Medulla oblongata (tissue), 1 donor: ENCODE results near the gene SEPTIN2.
"Not testable (repeated sequence)": the region's sequence is repeated elsewhere in the genome, so short reads cannot be mapped to it uniquely, and the experiment has no call there.

Experiments
- DNase-seq: peaks from one replicate; pipeline ENCODE4 v3.0.0-alpha.2; 2015; ENCODE audit errors: extremely low spot score

Gene SEPTIN2

GRCh38 chr2:241350878-241351639 lies 35.3 kb downstream of the SEPTIN2 start:
- DNase-seq, result no peak

GRCh38 chr2:241351640-241352031 lies 35.9 kb downstream of the SEPTIN2 start:
- no peak for DNase-seq

GRCh38 chr2:241352227-241352626 lies 36.5 kb downstream of the SEPTIN2 start:
- DNase-seq, result no peak

GRCh38 chr2:241354668-241355658 lies 39.2 kb downstream of the SEPTIN2 start:
- peak; percentile 35 for DNase-seq

- peak; percentile 99 for DNase-seq
Measured at GRCh38 chr2:241355983-241356870, 40.5 kb downstream of the SEPTIN2 start, which contains the start of gene FARP2. FARP2 (plus strand) TSS chr2:241356285; CDS start chr2:241373108, 16,823 bp downstream.

GRCh38 chr2:241356871-241357260 lies 41.1 kb downstream of the SEPTIN2 start:
- DNase-seq, result no peak

- no peak for DNase-seq
Measured at GRCh38 chr2:241357531-241357930, 41.8 kb downstream of the SEPTIN2 start.

GRCh38 chr2:241358470-241358869 lies 42.7 kb downstream of the SEPTIN2 start:
- peak; percentile 73 for DNase-seq

GRCh38 chr2:241359481-241360045 lies 43.8 kb downstream of the SEPTIN2 start:
- DNase-seq, result no peak

GRCh38 chr2:241363426-241363825 lies 47.7 kb downstream of the SEPTIN2 start:
- DNase-seq, result no peak

- DNase-seq, result no peak
Measured at GRCh38 chr2:241364781-241365180, 49.1 kb downstream of the SEPTIN2 start.

- DNase-seq, result no peak
Measured at GRCh38 chr2:241366678-241367077, 51.0 kb downstream of the SEPTIN2 start.

- no peak for DNase-seq
Measured at GRCh38 chr2:241368643-241369042, 52.9 kb downstream of the SEPTIN2 start.

GRCh38 chr2:241372361-241372992 lies 56.8 kb downstream of the SEPTIN2 start:
- peak; percentile 53 for DNase-seq

- DNase-seq, result no peak
Measured at GRCh38 chr2:241373446-241373845, 57.7 kb downstream of the SEPTIN2 start.

GRCh38 chr2:241373906-241374305 lies 58.2 kb downstream of the SEPTIN2 start:
- not testable (repeated sequence) for DNase-seq

- no peak for DNase-seq
Measured at GRCh38 chr2:241375300-241375699, 59.6 kb downstream of the SEPTIN2 start.

GRCh38 chr2:241376808-241377207 lies 61.1 kb downstream of the SEPTIN2 start:
- no peak for DNase-seq

GRCh38 chr2:241378816-241379215 lies 63.1 kb downstream of the SEPTIN2 start:
- DNase-seq, result no peak
